Measurements from ENCODE around the gene TNPO1.

TNPO1 gene

DNA sequence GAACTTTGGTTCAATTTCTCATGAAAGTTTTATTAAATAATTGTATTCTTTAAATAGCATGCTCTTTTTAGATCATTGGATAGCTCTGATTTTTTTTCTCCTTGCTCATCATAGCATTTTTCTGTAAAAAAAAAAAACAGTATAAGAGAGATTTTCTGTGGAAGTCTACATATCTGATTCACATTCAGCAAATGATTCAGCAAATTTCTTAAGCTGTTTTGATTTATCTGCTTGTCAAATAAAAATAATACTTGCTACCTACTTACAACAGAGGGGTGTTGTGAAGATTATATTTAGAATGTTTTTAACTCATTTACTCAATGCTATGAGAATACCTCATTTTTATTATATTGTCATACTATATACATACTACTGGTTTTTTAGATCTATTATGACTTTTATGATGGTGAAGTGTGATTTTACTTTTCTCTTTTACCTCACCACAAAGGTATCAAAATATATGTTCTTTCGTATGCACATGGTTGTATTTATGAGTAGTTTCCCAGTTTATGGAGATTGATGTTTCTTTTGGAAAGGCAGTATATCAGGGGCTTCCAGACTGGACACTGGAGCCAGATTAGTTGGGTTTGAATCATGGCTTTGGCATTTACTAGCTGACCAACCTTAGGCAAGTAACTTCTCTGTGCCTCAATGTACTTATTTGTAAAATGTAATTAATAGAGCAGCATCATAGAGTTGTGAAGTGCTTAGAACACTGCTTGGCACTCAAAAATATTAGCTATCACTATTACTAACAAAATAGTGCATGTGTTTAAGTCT is 25.5 kb downstream of the TNPO1 start:
- Histone ChIP-seq H3K36me3 (ENCODE audit: control insufficient read depth, insufficient read depth, low read length) (no peaks in the 10 kb centered on the region), H3K4me1 (ENCODE audit: control insufficient read depth, insufficient read depth, low read length) (peaks cover 16% of the 10 kb centered on the region), H3K9me3 (ENCODE audit: control insufficient read depth, insufficient read depth, low read length) (no peaks in the 10 kb centered on the region), H3K9ac (ENCODE audit: low read depth, low read length) (no peak overlapping the region), H3K4me3 (ENCODE audit: low read depth, low read length) (no peak overlapping the region), H3K27me3 (ENCODE audit: control insufficient read depth, insufficient read depth, low read length) (no peaks in the 10 kb centered on the region), H3K27ac (ENCODE audit: low read depth, low read length) (no peak overlapping the region)

DNA sequence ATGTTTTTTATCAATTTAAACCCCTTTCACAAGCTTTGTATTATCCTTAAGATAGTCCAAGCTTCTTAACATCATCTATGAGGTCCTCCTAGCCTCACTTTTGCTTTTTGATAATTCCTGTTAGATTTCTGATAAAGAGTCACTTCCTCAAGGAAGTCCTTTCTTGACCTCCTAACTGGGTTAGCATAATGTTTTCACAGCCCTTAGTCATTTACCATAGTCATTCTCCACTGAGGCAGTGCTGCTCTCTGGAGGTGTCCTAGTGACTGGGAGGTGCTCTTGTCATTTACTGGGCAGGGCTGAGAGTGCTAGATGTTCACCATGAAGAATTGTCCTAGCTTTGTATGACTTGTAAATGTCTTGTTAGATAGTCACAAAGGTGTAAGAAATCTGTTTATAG is 26.4 kb downstream of the TNPO1 start:
- no peak overlapping the region for H3K27ac ChIP-seq (ENCODE audit: low read depth, low read length)
- no peaks in the 10 kb centered on the region for H3K36me3 ChIP-seq (ENCODE audit: control insufficient read depth, insufficient read depth, low read length)
- no peaks in the 10 kb centered on the region for H3K27me3 ChIP-seq (ENCODE audit: control insufficient read depth, insufficient read depth, low read length)
- no peak overlapping the region for H3K9ac ChIP-seq (ENCODE audit: low read depth, low read length)
- no peaks in the 10 kb centered on the region for H3K9me3 ChIP-seq (ENCODE audit: control insufficient read depth, insufficient read depth, low read length)
- no peak overlapping the region for H3K4me3 ChIP-seq (ENCODE audit: low read depth, low read length)
- H3K4me1 ChIP-seq (ENCODE audit: control insufficient read depth, insufficient read depth, low read length), result peaks cover 25% of the 10 kb centered on the region

DNA sequence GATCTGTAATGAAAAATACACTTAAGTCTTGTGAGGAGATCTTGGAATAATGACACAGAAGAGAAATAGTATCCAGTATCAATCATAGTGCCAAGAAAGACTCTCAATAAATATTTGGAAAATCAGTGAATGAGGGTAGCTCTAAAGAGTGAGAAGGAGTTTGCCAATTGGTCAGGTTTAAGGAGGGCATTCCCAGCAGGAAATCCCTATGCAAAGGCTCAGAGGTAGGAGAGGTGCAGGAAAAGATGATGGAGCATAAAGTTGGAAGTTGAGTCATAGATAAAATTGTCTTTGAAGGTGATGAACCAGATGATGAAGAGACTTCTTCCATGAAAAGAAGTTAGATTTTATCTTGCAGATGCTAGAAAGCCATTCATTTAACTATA is 27.8 kb downstream of the TNPO1 start:
- Histone ChIP-seq H3K27ac (ENCODE audit: low read depth, low read length) (no peak overlapping the region), H3K9ac (ENCODE audit: low read depth, low read length) (no peak overlapping the region), H3K27me3 (ENCODE audit: control insufficient read depth, insufficient read depth, low read length) (no peaks in the 10 kb centered on the region), H3K36me3 (ENCODE audit: control insufficient read depth, insufficient read depth, low read length) (no peaks in the 10 kb centered on the region), H3K9me3 (ENCODE audit: control insufficient read depth, insufficient read depth, low read length) (no peaks in the 10 kb centered on the region), H3K4me3 (ENCODE audit: low read depth, low read length) (no peak overlapping the region), H3K4me1 (ENCODE audit: control insufficient read depth, insufficient read depth, low read length) (peaks cover 25% of the 10 kb centered on the region)

DNA sequence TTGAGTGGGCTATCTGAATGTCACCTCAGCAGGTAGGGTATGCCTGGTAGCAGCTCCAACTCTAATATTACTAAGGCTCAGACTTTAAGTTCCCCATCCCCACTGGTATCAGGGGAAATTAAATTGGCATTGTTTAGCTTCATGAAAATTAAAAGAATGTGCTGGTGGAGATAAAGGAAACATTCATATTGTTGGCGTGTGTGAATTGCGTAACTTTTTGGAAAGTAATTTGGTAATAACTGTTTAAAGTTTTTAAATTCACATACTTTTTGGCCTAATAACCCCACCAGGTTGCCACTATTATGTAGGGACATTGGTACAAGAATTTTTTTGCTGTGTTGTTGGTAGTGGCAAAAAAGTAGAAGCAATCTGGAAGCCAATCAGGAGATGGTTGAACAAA is 29.4 kb downstream of the TNPO1 start:
- H3K9me3 ChIP-seq (ENCODE audit: control insufficient read depth, insufficient read depth, low read length), result no peaks in the 10 kb centered on the region
- H3K9ac ChIP-seq (ENCODE audit: low read depth, low read length), result no peak overlapping the region
- no peaks in the 10 kb centered on the region for H3K27me3 ChIP-seq (ENCODE audit: control insufficient read depth, insufficient read depth, low read length)
- H3K4me1 ChIP-seq (ENCODE audit: control insufficient read depth, insufficient read depth, low read length), result peaks cover 37% of the 10 kb centered on the region
- H3K27ac ChIP-seq (ENCODE audit: low read depth, low read length), result no peak overlapping the region
- H3K4me3 ChIP-seq (ENCODE audit: low read depth, low read length), result no peak overlapping the region
- H3K36me3 ChIP-seq (ENCODE audit: control insufficient read depth, insufficient read depth, low read length), result peaks cover 5% of the 10 kb centered on the region; the same call in 1 of the 2 replicates

DNA sequence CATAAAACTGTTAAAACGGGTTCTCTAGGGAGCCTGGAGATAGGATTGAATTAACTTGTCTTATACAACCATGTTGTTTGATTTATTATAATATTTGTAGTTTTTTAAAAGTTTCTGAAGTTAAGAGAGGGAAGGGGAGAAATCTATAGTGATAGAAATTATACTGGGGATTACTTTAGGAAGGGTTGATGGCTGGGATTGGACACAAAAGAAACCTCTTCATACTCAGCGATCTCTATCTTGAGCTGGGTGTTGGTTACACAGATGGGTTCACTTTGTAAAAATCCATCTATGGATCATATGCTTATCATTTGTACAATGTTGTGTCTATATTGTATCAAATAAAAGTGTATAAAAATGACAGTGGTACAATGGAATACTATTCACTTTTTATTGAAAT is 30.0 kb downstream of the TNPO1 start:
- peaks cover 43% of the 10 kb centered on the region for H3K4me1 ChIP-seq (ENCODE audit: control insufficient read depth, insufficient read depth, low read length)
- no peak overlapping the region for H3K27ac ChIP-seq (ENCODE audit: low read depth, low read length)
- no peak overlapping the region for H3K9ac ChIP-seq (ENCODE audit: low read depth, low read length)

DNA sequence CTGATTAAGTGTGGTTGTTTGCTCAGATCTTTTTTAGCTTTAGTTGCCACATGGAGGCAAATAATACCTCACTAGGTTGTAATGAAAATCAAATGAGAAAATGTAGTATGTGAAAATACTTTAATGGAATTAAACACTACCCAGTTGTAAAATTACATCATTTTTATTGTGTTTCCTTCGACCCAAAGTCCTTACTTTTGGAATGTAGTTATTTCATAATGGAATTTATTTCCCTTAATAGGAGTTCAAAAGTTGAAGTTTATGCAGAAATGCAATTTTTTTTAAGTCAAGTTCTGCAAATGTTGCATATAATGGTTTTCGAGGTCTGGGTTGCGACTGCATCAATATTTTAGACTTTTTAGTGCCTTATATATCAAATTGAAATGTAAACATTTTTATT is 31.0 kb downstream of the TNPO1 start:
- no peaks in the 10 kb centered on the region for H3K27me3 ChIP-seq (ENCODE audit: control insufficient read depth, insufficient read depth, low read length)
- no peaks in the 10 kb centered on the region for H3K9me3 ChIP-seq (ENCODE audit: control insufficient read depth, insufficient read depth, low read length)
- peaks cover 20% of the 10 kb centered on the region for H3K36me3 ChIP-seq (ENCODE audit: control insufficient read depth, insufficient read depth, low read length)
- no peak overlapping the region for H3K9ac ChIP-seq (ENCODE audit: low read depth, low read length)
- no peak overlapping the region for H3K27ac ChIP-seq (ENCODE audit: low read depth, low read length)
- peak overlapping the region; percentile 99 for H3K4me3 ChIP-seq (ENCODE audit: low read depth, low read length)
- peaks cover 41% of the 10 kb centered on the region for H3K4me1 ChIP-seq (ENCODE audit: control insufficient read depth, insufficient read depth, low read length)

More for the DNA sequence above, 30.0 kb downstream of the TNPO1 start:
- Histone ChIP-seq H3K36me3 (ENCODE audit: control insufficient read depth, insufficient read depth, low read length) (peaks cover 11% of the 10 kb centered on the region), H3K4me3 (ENCODE audit: low read depth, low read length) (no peak overlapping the region), H3K9me3 (ENCODE audit: control insufficient read depth, insufficient read depth, low read length) (no peaks in the 10 kb centered on the region), H3K27me3 (ENCODE audit: control insufficient read depth, insufficient read depth, low read length) (no peaks in the 10 kb centered on the region)

DNA sequence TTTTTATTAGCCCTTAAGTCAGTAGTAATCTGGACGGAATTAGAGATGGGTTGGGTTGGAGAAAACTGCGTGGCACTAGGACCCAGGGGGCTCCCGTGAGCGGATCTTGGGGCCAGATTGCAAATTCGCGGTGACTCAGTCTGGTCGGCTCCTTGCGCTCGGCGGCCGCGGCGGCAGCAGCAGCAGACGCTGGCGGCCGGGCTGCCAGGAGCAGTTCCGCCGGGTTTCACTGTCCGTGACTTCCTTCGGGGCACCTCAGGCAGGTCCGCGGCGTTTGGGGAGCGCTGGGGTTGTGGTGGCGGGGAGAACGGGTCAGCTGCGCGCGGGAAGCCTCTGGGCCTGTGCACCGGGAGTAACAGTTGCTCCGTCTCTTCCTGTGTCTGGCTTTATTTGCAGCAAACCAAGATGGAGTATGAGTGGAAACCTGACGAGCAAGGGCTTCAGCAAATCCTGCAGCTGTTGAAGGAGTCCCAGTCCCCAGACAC is 31.6 kb downstream of the TNPO1 start:
- Histone ChIP-seq H3K4me1 (ENCODE audit: control insufficient read depth, insufficient read depth, low read length) (peaks cover 35% of the 10 kb centered on the region), H3K27ac (ENCODE audit: low read depth, low read length) (peak overlapping the region; percentile 95), H3K4me3 (ENCODE audit: low read depth, low read length) (peak overlapping the region; percentile 99), H3K27me3 (ENCODE audit: control insufficient read depth, insufficient read depth, low read length) (no peaks in the 10 kb centered on the region), H3K9me3 (ENCODE audit: control insufficient read depth, insufficient read depth, low read length) (no peaks in the 10 kb centered on the region), H3K9ac (ENCODE audit: low read depth, low read length) (peak overlapping the region; percentile 95), H3K36me3 (ENCODE audit: control insufficient read depth, insufficient read depth, low read length) (peaks cover 26% of the 10 kb centered on the region)

DNA sequence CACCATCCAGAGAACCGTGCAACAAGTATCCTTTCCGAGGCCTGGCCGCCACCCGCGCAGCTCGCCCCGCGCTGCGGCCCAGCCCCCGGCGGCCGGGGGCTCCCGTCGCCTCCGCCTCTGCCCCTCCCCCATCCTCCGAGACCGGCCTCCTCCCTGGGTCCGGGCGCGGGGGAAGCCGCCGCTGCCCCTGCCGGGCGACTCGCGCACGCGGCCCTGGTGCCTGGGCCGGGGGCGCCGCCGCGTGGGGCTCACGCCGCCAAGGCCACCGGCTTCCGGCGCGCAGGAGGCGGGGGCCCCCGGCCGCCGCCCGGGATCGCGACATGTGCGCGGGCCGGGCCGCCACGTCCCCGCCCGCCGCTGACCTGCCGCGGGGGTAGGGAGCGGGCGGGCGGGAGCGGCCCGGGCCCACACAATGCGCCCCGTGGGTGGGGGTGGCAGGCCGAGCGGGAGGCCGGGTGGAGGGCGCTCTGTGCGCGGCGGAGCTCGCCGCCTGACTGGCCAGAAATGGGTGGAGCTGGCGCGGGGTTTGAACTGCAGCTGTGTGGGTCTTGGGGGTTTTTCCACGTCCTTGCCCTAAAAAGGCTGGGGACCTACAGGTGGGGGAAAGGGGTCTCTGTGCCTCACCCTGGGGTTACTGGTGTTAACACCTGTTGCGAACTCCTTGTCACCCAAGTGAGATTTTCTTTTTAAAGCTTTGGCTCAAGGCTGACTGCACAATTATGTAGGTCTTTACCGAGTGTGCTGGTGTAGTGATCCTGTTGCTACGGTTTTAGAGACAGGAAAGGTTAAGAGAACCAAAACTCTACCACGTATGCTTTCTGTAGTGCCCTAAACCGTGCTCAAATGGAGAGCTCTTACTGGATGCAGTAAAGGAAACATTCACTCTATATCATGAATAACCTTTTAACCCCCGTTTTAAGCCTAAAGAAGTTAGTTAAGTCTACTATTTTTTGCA is 32.3 kb downstream of the TNPO1 start:
- H3K27ac ChIP-seq (ENCODE audit: low read depth, low read length), result peak overlapping the region; percentile 95
- H3K9ac ChIP-seq (ENCODE audit: low read depth, low read length), result peak overlapping the region; percentile 95
- H3K4me3 ChIP-seq (ENCODE audit: low read depth, low read length), result peak overlapping the region; percentile 99
- H3K4me1 ChIP-seq (ENCODE audit: control insufficient read depth, insufficient read depth, low read length), result peaks cover 34% of the 10 kb centered on the region
- H3K9me3 ChIP-seq (ENCODE audit: control insufficient read depth, insufficient read depth, low read length), result no peaks in the 10 kb centered on the region
- H3K27me3 ChIP-seq (ENCODE audit: control insufficient read depth, insufficient read depth, low read length), result no peaks in the 10 kb centered on the region
- peaks cover 33% of the 10 kb centered on the region for H3K36me3 ChIP-seq (ENCODE audit: control insufficient read depth, insufficient read depth, low read length)

DNA sequence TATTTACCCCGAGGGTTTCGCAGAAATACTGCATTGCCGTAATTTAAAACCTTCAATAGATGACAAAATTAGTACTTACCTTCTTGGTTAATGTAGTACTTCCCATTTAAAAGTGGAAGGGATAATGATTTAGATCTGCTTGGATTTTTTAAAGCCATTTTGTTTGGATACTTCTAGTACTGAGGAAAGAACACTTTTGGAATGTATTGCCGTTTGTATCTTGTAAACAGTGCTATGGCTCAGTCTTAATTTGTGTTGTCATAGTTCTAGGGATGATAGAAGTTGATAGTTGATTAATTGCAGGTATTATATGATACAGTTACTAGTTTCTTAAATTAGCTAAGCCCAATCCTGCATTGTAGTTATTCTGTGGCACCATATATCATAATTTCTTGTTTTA is 33.1 kb downstream of the TNPO1 start:
- H3K4me1 ChIP-seq (ENCODE audit: control insufficient read depth, insufficient read depth, low read length), result peaks cover 34% of the 10 kb centered on the region
- no peaks in the 10 kb centered on the region for H3K27me3 ChIP-seq (ENCODE audit: control insufficient read depth, insufficient read depth, low read length)
- peak overlapping the region; percentile 99 for H3K4me3 ChIP-seq (ENCODE audit: low read depth, low read length)
- H3K27ac ChIP-seq (ENCODE audit: low read depth, low read length), result no peak overlapping the region
- H3K36me3 ChIP-seq (ENCODE audit: control insufficient read depth, insufficient read depth, low read length), result peaks cover 41% of the 10 kb centered on the region
- no peaks in the 10 kb centered on the region for H3K9me3 ChIP-seq (ENCODE audit: control insufficient read depth, insufficient read depth, low read length)
- H3K9ac ChIP-seq (ENCODE audit: low read depth, low read length), result peak overlapping the region; percentile 95

DNA sequence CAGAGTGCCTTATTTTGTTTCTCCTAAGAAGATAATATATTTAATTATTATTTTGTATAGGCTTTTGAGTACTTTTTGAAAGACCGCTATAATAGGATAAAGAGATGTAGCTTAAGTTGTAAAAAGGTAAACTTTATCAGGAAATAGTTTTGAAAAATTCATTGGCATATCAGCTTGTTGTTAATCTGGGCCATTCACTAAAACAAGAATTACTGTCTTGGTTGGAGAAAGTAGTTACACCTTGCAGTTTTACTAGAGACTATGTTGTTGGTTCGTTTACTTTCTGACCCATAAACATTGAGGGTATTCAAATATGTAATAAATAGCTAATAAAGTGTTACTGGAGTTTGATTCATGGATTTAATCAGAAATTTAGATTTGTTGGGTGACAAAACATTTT is 33.7 kb downstream of the TNPO1 start:
- Histone ChIP-seq H3K9me3 (ENCODE audit: control insufficient read depth, insufficient read depth, low read length) (no peaks in the 10 kb centered on the region), H3K4me1 (ENCODE audit: control insufficient read depth, insufficient read depth, low read length) (peaks cover 34% of the 10 kb centered on the region), H3K36me3 (ENCODE audit: control insufficient read depth, insufficient read depth, low read length) (peaks cover 47% of the 10 kb centered on the region), H3K27me3 (ENCODE audit: control insufficient read depth, insufficient read depth, low read length) (no peaks in the 10 kb centered on the region), H3K27ac (ENCODE audit: low read depth, low read length) (no peak overlapping the region), H3K9ac (ENCODE audit: low read depth, low read length) (no peak overlapping the region), H3K4me3 (ENCODE audit: low read depth, low read length) (peak overlapping the region; percentile 99)

DNA sequence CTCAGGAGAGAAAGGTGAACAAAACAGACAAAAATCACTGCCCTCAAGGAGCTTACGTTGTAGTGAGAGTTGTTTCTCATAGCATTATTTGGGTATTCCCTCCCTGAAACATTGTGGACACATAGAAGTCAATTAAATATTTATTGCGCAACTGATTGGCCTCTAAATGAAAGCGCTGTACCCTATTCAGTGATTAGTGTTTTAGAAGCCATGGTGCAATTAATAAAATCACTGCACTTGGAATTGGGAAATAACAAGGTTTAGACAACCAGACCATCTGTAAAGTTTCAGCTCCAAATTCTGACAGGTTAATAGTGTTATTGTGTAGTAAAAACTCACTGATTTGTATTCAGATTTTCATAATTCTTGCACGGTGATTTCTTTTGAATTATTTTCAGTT is 35.9 kb downstream of the TNPO1 start:
- H3K36me3 ChIP-seq (ENCODE audit: control insufficient read depth, insufficient read depth, low read length), result peaks cover 69% of the 10 kb centered on the region

More for the DNA sequence above, 35.9 kb downstream of the TNPO1 start:
- Histone ChIP-seq H3K9ac (ENCODE audit: low read depth, low read length) (no peak overlapping the region), H3K4me3 (ENCODE audit: low read depth, low read length) (no peak overlapping the region), H3K27me3 (ENCODE audit: control insufficient read depth, insufficient read depth, low read length) (no peaks in the 10 kb centered on the region), H3K27ac (ENCODE audit: low read depth, low read length) (no peak overlapping the region), H3K9me3 (ENCODE audit: control insufficient read depth, insufficient read depth, low read length) (no peaks in the 10 kb centered on the region), H3K4me1 (ENCODE audit: control insufficient read depth, insufficient read depth, low read length) (peaks cover 23% of the 10 kb centered on the region)

All from HUES48 (cell line).